ENCODE data around the gene SLC44A3.
A peak's percentile ranks its signal among the peaks of the same experiment; 100 is the strongest.

SLC44A3 gene

DNA sequence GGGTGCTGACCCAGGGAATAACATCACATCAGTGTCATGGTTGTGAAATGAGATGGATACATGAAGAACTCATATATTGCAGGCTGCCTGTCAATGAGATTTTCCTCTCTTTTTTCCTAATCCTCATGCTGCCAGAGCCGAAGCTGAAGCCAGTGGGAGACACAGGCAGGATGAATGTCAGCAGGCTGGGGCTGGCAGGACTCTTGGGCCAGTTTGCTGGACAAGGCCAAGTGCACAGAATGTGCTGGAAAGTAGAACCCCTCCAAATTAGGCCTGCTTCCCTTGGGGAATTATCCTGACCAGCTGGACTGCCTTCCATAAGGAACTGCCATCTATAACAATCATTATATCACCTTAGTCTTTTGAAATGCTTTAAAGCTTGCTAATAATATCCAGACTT is 31.4 kb downstream of the SLC44A3 start:
- H4K12ac ChIP-seq (ENCODE audit: low read depth, low read length): no peak overlapping the region
- H3K4me1 ChIP-seq (ENCODE audit: control insufficient read depth in 1 of 2, insufficient read depth in 2 of 2, low read length in 2 of 2): peaks cover 14 to 18% of the 10 kb centered on the region in 2 experiments
- DNase-seq: no peak
- no peak overlapping the region for H3K4me2 ChIP-seq (ENCODE audit: low read length)
- H3K4me3 ChIP-seq (ENCODE audit: low read depth, low read length): no peak overlapping the region
- H4K8ac ChIP-seq (ENCODE audit: low read depth, low read length): no peak overlapping the region
- H3K9ac ChIP-seq (ENCODE audit: low read length): no peak overlapping the region
- no peak overlapping the region for H3K27ac ChIP-seq (ENCODE audit: low read depth, low read length)
- no peak overlapping the region for H3K4ac ChIP-seq (ENCODE audit: low read depth, low read length)
- WGBS (ENCODE audit: extremely low coverage, insufficient coverage, insufficient read length): no CpG with 5 or more reads among the region's 1 CpG
- H3K9me3 ChIP-seq (ENCODE audit: insufficient read depth, low read depth, low read length): no peaks in the 10 kb centered on the region
- H2BK5ac ChIP-seq (ENCODE audit: low read depth, low read length, poor library complexity): no peak overlapping the region
- H2AFZ ChIP-seq (ENCODE audit: insufficient read depth, low read length, poor library complexity): no peak overlapping the region
- H4K91ac ChIP-seq (ENCODE audit: low read depth, low read length): no peak overlapping the region
- H3K23ac ChIP-seq (ENCODE audit: low read length): no peak overlapping the region
- H3K79me1 ChIP-seq (ENCODE audit: low read length): peaks cover 9% of the 10 kb centered on the region
- H3K36me3 ChIP-seq (ENCODE audit: control insufficient read depth in 1 of 2, insufficient read depth in 2 of 2, low read length in 2 of 2): no peaks in the 10 kb centered on the region
- H2BK120ac ChIP-seq (ENCODE audit: insufficient read depth, low read length, poor library complexity): no peak overlapping the region
- H2BK12ac ChIP-seq (ENCODE audit: low read length): no peak overlapping the region
- no peaks in the 10 kb centered on the region for H3K79me2 ChIP-seq (ENCODE audit: control insufficient read depth, insufficient read depth, low read length, poor library complexity)
- H2AK5ac ChIP-seq (ENCODE audit: low read length): no peak overlapping the region
- no peak overlapping the region for H3K14ac ChIP-seq (ENCODE audit: low read length)
- H3K18ac ChIP-seq (ENCODE audit: low read length): no peak overlapping the region
- no peaks in the 10 kb centered on the region for H3K27me3 ChIP-seq (ENCODE audit: insufficient read depth, low read length)

DNA sequence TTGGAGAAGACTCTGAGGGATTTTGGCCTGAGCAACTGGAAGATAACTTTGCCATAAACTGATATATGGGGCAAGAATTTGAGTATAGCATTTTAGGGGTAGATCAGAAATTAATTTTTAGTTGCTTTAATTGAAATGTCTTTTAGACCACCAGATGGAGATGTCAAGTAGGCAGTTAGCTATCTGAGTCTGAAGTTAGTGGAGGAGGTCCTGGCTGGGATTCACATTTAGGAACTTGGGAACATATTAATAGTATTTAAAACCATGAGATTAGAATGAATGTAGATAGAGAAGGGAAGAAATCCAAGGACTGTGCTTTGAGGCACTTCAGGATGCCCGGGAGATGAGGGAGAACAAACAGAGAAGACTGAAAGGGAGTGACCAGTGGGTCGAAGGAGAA is 32.6 kb downstream of the SLC44A3 start:
- no peaks in the 10 kb centered on the region for H3K36me3 ChIP-seq (ENCODE audit: control insufficient read depth in 1 of 2, insufficient read depth in 2 of 2, low read length in 2 of 2)
- no peak overlapping the region for H2BK12ac ChIP-seq (ENCODE audit: low read length)
- no peak overlapping the region for H2AK5ac ChIP-seq (ENCODE audit: low read length)
- no peak overlapping the region for H3K23ac ChIP-seq (ENCODE audit: low read length)
- DNase-seq: no peak
- H3K4me2 ChIP-seq (ENCODE audit: low read length): no peak overlapping the region
- H3K79me2 ChIP-seq (ENCODE audit: control insufficient read depth, insufficient read depth, low read length, poor library complexity): no peaks in the 10 kb centered on the region
- H3K4me3 ChIP-seq (ENCODE audit: low read depth, low read length): no peak overlapping the region
- peaks cover 10 to 11% of the 10 kb centered on the region in 2 experiments for H3K4me1 ChIP-seq (ENCODE audit: control insufficient read depth in 1 of 2, insufficient read depth in 2 of 2, low read length in 2 of 2)
- H3K79me1 ChIP-seq (ENCODE audit: low read length): peaks cover 6% of the 10 kb centered on the region
- H3K18ac ChIP-seq (ENCODE audit: low read length): no peak overlapping the region
- H3K4ac ChIP-seq (ENCODE audit: low read depth, low read length): no peak overlapping the region
- H3K9me3 ChIP-seq (ENCODE audit: insufficient read depth, low read depth, low read length): no peaks in the 10 kb centered on the region
- H4K8ac ChIP-seq (ENCODE audit: low read depth, low read length): no peak overlapping the region
- no peak overlapping the region for H2BK120ac ChIP-seq (ENCODE audit: insufficient read depth, low read length, poor library complexity)
- no peak overlapping the region for H3K27ac ChIP-seq (ENCODE audit: low read depth, low read length)
- no peaks in the 10 kb centered on the region for H3K27me3 ChIP-seq (ENCODE audit: insufficient read depth, low read length)
- WGBS (ENCODE audit: extremely low coverage, insufficient coverage, insufficient read length): no CpG with 5 or more reads among the region's 2 CpGs
- no peak overlapping the region for H3K9ac ChIP-seq (ENCODE audit: low read length)
- H4K12ac ChIP-seq (ENCODE audit: low read depth, low read length): no peak overlapping the region
- H2BK5ac ChIP-seq (ENCODE audit: low read depth, low read length, poor library complexity): no peak overlapping the region
- H3K14ac ChIP-seq (ENCODE audit: low read length): no peak overlapping the region
- H2AFZ ChIP-seq (ENCODE audit: insufficient read depth, low read length, poor library complexity): no peak overlapping the region
- H4K91ac ChIP-seq (ENCODE audit: low read depth, low read length): no peak overlapping the region

DNA sequence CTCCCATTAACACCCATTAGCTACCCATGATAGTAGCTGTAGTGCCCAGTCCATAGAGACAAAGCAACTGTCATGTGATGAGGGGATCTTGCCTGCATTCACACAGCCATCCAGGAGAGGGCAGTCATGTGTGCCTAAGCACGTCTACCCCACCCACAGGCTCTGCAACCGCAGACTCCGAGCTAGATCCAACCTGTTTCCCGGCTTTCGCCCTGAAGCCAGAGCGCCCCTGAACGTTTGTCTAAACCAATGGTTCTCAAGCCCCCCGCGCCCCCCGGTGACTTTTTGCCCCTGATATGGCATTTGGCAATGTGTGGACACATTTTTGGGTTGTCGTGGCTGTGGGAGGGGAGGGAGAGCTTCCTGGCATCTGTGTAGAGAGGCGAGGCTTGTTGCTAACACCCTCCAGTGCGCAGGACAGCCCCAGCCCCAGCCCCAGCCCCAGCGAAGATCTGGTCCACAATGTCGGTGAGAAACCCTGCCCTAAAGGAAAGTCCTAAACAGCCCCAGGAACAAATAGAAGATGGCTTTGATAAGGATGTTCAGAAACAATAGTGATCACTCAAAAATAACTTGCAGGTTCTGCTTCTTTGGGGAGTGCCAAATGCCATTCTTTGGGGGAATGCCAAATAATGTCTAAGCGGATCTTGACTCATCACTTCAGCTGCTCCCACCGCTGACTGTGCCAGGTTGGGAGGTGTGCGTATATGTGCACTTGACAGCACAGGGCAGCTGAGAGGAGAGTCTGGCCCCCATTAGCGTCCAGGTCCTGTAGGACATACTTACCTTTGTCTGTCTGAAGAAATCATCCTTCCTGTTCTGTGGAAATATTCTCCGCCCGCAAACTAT is 34.5 kb downstream of the SLC44A3 start:
- H3K14ac ChIP-seq (ENCODE audit: low read length): peak overlapping the region; percentile 40
- no peak overlapping the region for H3K23ac ChIP-seq (ENCODE audit: low read length)
- H3K4ac ChIP-seq (ENCODE audit: low read depth, low read length): no peak overlapping the region
- peak overlapping the region; percentile 6 for H2BK120ac ChIP-seq (ENCODE audit: insufficient read depth, low read length, poor library complexity)
- no peak overlapping the region for H3K9ac ChIP-seq (ENCODE audit: low read length)
- no peak overlapping the region for H3K4me3 ChIP-seq (ENCODE audit: low read depth, low read length)
- peak; percentile 83 to 93 for DNase-seq
- peaks cover 4% of the 10 kb centered on the region for H3K79me1 ChIP-seq (ENCODE audit: low read length)
- H2BK5ac ChIP-seq (ENCODE audit: low read depth, low read length, poor library complexity): no peak overlapping the region
- no peak overlapping the region for H3K27ac ChIP-seq (ENCODE audit: low read depth, low read length)
- H3K4me1 ChIP-seq (ENCODE audit: control insufficient read depth in 1 of 2, insufficient read depth in 2 of 2, low read length in 2 of 2): peaks cover 6 to 11% of the 10 kb centered on the region in 2 experiments
- H3K18ac ChIP-seq (ENCODE audit: low read length): no peak overlapping the region
- no peaks in the 10 kb centered on the region for H3K36me3 ChIP-seq (ENCODE audit: control insufficient read depth in 1 of 2, insufficient read depth in 2 of 2, low read length in 2 of 2)
- peak overlapping the region; percentile 81 for H2BK12ac ChIP-seq (ENCODE audit: low read length)
- no peak overlapping the region for H4K12ac ChIP-seq (ENCODE audit: low read depth, low read length)
- no peak overlapping the region for H4K8ac ChIP-seq (ENCODE audit: low read depth, low read length)
- H3K9me3 ChIP-seq (ENCODE audit: insufficient read depth, low read depth, low read length): no peaks in the 10 kb centered on the region
- no peaks in the 10 kb centered on the region for H3K27me3 ChIP-seq (ENCODE audit: insufficient read depth, low read length)
- peak overlapping the region; percentile 8 for H4K91ac ChIP-seq (ENCODE audit: low read depth, low read length)
- H3K79me2 ChIP-seq (ENCODE audit: control insufficient read depth, insufficient read depth, low read length, poor library complexity): no peaks in the 10 kb centered on the region
- WGBS (ENCODE audit: extremely low coverage, insufficient coverage, insufficient read length): no CpG with 5 or more reads among the region's 21 CpGs
- no peak overlapping the region for H2AFZ ChIP-seq (ENCODE audit: insufficient read depth, low read length, poor library complexity)
- H2AK5ac ChIP-seq (ENCODE audit: low read length): no peak overlapping the region
- H3K4me2 ChIP-seq (ENCODE audit: low read length): peak overlapping the region; percentile 59

DNA sequence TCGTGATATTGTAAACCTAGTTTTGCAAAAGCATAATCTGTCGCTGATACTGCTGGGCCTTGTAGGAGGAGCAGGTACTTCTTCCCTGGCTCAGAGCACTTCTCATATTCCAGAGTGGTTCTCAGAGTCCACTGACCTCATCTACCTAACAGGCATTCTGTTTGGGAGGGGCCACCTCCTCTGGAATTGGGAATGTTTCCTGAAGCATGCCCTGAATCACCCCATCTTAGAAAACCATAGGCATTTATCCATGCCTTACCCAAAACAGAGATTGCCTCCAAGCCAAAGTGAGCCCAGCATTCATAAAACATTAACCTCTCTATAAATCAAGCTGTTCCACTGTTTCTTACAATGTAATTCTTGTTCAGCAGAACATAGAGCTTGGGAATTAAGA is 35.1 kb downstream of the SLC44A3 start:
- no peak overlapping the region for H3K23ac ChIP-seq (ENCODE audit: low read length)
- H3K27me3 ChIP-seq (ENCODE audit: insufficient read depth, low read length): no peaks in the 10 kb centered on the region
- H2AK5ac ChIP-seq (ENCODE audit: low read length): no peak overlapping the region
- WGBS (ENCODE audit: extremely low coverage, insufficient coverage, insufficient read length): no CpG with 5 or more reads among the region's 2 CpGs
- H3K14ac ChIP-seq (ENCODE audit: low read length): no peak overlapping the region
- peaks cover 4% of the 10 kb centered on the region for H3K79me1 ChIP-seq (ENCODE audit: low read length)
- no peak overlapping the region for H4K8ac ChIP-seq (ENCODE audit: low read depth, low read length)
- H3K18ac ChIP-seq (ENCODE audit: low read length): no peak overlapping the region
- H3K9me3 ChIP-seq (ENCODE audit: insufficient read depth, low read depth, low read length): no peaks in the 10 kb centered on the region
- no peak overlapping the region for H3K27ac ChIP-seq (ENCODE audit: low read depth, low read length)
- H2BK12ac ChIP-seq (ENCODE audit: low read length): no peak overlapping the region
- H3K4me1 ChIP-seq (ENCODE audit: control insufficient read depth in 1 of 2, insufficient read depth in 2 of 2, low read length in 2 of 2): peaks cover 6 to 11% of the 10 kb centered on the region in 2 experiments
- no peaks in the 10 kb centered on the region for H3K79me2 ChIP-seq (ENCODE audit: control insufficient read depth, insufficient read depth, low read length, poor library complexity)
- no peak overlapping the region for H3K9ac ChIP-seq (ENCODE audit: low read length)
- no peak overlapping the region for H2BK5ac ChIP-seq (ENCODE audit: low read depth, low read length, poor library complexity)
- H4K91ac ChIP-seq (ENCODE audit: low read depth, low read length): no peak overlapping the region
- no peak overlapping the region for H3K4ac ChIP-seq (ENCODE audit: low read depth, low read length)
- no peak overlapping the region for H3K4me3 ChIP-seq (ENCODE audit: low read depth, low read length)
- peak in 1 of 2 donors; percentile 8 for DNase-seq
- H4K12ac ChIP-seq (ENCODE audit: low read depth, low read length): no peak overlapping the region
- no peak overlapping the region for H2BK120ac ChIP-seq (ENCODE audit: insufficient read depth, low read length, poor library complexity)
- H2AFZ ChIP-seq (ENCODE audit: insufficient read depth, low read length, poor library complexity): no peak overlapping the region
- H3K4me2 ChIP-seq (ENCODE audit: low read length): no peak overlapping the region
- no peaks in the 10 kb centered on the region for H3K36me3 ChIP-seq (ENCODE audit: control insufficient read depth in 1 of 2, insufficient read depth in 2 of 2, low read length in 2 of 2)

Data from trophoblast cell (in vitro differentiated cells and primary cell).